AG09309 (cell line): ENCODE results near the gene MYOG.

ENCODE experiments used
- DNase-seq: peaks from one replicate; pipeline ENCODE4 v3.0.0-alpha.2; 2010; ENCODE audit warnings: low read depth
- H3K4me3 ChIP-seq: 2 replicates; pipeline ENCODE4 v1.5.1; 2011; ENCODE audit warnings: mild to moderate bottlenecking, low read depth, low read length, moderate library complexity; ENCODE audit not compliant: control insufficient read depth
- TF ChIP-seq, protein P1 (sequence below): IDR thresholded peaks from 2 replicates; pipeline ENCODE4 v1.5.1; 2011; ENCODE audit warnings: mild to moderate bottlenecking, low read depth, low read length, inconsistent platforms; ENCODE audit not compliant: insufficient read depth, control insufficient read depth; ENCODE audit errors: missing control alignments

Gene MYOG

DNA sequence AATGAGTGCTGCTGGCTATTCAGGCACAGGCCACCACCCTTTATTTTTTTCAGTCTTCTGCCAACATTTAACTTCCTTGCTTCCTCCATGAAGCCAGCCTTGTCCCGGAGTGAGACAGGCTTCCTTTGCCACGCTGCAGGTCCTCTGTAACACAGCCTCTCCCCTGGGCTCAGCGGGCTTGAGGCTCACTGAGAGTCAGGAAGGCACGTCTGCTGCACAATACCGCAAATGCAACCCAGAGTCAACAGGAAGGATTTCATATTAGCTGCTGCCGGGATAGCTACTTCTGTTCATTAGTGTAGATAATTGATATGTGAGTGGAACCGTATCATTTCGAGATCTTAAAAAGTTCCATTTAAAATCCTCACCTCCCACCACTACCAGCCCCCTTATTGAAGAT is 22.5 kb downstream of the MYOG start:
- no peak overlapping the region for H3K4me3 ChIP-seq
- no peak for DNase-seq

DNA sequence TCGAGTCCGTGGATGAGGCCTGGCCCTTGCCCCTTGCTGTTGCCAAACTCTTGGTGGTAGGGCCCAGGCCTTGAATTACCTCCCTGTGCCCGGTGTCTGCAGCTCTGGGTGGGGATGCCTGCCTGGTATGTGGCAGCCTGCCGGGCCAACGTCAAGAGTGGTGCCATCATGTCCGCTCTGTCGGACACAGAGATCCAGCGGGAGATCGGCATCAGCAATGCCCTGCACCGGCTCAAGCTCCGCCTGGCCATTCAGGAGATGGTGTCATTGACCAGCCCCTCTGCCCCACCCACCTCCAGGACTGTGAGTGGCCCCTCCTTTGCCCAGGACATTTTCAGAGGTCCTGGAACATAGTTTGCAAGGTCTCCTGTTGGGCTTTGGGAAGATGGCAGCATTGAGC is 25.7 kb downstream of the MYOG start:
- no peak for DNase-seq
- TF ChIP-seq, protein P1, sequence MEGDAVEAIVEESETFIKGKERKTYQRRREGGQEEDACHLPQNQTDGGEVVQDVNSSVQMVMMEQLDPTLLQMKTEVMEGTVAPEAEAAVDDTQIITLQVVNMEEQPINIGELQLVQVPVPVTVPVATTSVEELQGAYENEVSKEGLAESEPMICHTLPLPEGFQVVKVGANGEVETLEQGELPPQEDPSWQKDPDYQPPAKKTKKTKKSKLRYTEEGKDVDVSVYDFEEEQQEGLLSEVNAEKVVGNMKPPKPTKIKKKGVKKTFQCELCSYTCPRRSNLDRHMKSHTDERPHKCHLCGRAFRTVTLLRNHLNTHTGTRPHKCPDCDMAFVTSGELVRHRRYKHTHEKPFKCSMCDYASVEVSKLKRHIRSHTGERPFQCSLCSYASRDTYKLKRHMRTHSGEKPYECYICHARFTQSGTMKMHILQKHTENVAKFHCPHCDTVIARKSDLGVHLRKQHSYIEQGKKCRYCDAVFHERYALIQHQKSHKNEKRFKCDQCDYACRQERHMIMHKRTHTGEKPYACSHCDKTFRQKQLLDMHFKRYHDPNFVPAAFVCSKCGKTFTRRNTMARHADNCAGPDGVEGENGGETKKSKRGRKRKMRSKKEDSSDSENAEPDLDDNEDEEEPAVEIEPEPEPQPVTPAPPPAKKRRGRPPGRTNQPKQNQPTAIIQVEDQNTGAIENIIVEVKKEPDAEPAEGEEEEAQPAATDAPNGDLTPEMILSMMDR, result no peak
- H3K4me3 ChIP-seq, result no peak overlapping the region

More for the DNA sequence above, 22.5 kb downstream of the MYOG start:
- TF ChIP-seq, protein P1, result no peak

DNA sequence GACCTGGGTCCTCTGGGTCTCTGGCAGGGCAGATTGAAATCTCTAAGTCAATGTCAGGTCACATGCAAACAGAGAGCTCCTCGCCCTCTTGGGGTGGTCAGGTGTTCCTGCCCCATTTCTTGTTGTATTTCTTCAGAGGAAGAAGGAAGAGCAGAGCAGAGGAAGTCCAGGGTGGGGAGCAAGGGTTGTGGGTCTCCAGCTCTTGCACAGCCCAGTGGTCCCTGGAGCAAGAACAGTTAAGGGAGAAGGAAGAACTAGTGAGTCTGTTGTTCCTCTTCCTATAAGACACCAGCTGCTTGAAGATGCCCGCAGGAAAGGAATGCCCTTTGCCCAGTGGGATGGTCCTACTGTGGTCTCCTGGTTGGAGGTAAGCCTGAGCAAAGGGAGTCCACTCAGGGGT is 26.3 kb downstream of the MYOG start:
- H3K4me3 ChIP-seq, result no peak overlapping the region
- TF ChIP-seq, protein P1, result no peak

DNA sequence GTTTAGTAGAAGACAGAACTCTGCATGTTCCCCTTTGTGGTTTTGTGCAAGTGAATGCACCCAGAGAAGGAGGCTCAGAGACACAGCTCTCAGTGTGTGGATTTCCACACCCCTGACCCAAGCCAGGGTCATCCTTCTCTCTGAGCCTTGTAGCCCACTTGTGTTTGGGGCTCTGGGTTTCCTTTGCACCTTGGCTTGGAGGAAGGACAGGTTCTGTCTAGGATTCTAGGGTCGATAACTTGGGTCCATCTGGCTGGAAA is 27.2 kb downstream of the MYOG start:
- TF ChIP-seq, protein P1, result no peak
- no peak for DNase-seq
- H3K4me3 ChIP-seq, result no peak overlapping the region

More for the DNA sequence above, 26.3 kb downstream of the MYOG start:
- no peak for DNase-seq

DNA sequence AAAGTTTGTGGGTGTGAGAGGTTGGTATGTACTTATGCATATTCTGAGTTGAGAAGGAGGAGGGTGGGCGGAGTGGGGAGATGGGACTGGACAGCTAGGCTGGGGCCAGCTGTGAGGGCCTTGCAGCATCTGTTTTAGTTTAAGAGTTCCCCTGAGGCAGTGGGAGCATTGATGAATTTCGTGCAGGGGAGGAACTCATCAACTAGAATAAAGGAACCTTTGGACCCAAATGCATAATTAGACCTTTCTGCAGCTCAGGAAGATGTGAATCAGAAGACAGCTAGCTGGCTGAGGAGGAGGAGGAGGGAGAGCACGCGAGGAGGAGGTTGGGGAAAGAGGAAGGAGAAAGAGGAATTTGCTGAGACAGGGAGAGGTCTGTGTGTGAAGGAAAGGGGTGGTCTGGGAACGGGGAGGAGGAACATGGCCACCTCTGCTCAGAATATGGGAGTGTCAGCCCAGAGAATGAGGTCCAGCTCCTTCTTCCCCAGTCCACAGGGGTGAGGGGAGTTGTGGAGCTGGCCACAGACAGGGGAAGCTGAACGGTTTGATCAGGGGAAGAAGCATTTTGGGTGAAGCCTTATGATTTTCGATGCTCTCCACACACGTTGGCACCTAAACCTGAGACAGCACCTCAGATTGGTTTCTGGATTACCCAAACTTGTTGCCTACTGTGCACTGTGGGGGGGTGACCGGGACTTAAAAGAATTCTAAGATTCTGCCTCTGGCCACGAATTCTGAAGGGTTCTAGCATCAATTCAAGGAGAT is 27.7 kb downstream of the MYOG start:
- DNase-seq, result peak; percentile 81
- no peak overlapping the region for H3K4me3 ChIP-seq
- TF ChIP-seq, protein P1, result no peak

DNA sequence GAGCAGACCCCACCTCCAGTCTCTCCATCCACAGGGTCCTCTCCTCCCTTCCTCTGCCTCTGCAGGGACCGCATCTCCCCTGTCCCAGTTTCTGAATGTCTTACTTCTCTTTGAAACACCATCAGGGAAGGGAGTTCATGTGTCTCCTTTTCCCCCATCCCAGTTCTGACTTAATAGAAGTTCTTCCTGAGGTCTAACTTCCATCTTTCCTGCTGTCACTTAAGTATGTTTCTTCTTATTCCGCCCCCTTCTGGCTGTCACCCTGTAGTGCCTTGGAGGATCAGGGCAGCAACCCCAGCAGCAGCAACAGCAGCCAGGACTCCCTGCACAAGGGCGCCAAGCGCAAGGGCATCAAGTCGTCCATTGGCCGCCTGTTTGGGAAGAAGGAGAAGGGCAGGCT is 29.3 kb downstream of the MYOG start:
- no peak overlapping the region for H3K4me3 ChIP-seq
- no peak for DNase-seq
- TF ChIP-seq, protein P1, result no peak
